Activated effector memory CD4-positive, alpha-beta T cell treated with anti-CD3 and anti-CD28 coated beads, Interleukin-2, amount 50 U/mL, for 16 hours (primary cell): ENCODE measurements around the gene MKNK1.

Experiments used
- DNase-seq: peaks from one replicate; pipeline ENCODE4 v3.0.0-alpha.2; 2020

The MKNK1 gene

DNA sequence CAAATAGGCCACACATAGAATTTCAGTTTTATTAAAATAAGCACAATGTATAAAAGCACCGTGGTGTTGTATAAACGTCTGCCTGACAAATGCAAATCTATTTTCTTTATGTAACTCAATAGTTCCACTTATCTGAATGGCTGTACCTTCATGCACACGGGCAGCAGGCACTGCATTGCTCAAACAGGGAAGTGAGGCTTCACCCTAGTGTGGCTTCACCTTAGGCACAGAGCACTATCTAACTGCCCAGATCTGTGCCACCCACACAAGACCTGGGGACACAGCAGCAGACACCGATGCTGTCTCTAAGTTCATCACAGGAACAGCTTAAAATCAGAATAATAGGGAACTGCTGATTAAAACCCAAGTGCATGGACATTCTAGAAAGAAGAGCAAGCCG lies 46.7 kb downstream of the MKNK1 start:
- DNase-seq: no peak

GRCh38 chr1:46556822-46557221 lies 47.2 kb downstream of the MKNK1 start:
- no peak for DNase-seq

GRCh38 chr1:46555826-46556619 lies 48.0 kb downstream of the MKNK1 start:
- DNase-seq: no peak

DNA sequence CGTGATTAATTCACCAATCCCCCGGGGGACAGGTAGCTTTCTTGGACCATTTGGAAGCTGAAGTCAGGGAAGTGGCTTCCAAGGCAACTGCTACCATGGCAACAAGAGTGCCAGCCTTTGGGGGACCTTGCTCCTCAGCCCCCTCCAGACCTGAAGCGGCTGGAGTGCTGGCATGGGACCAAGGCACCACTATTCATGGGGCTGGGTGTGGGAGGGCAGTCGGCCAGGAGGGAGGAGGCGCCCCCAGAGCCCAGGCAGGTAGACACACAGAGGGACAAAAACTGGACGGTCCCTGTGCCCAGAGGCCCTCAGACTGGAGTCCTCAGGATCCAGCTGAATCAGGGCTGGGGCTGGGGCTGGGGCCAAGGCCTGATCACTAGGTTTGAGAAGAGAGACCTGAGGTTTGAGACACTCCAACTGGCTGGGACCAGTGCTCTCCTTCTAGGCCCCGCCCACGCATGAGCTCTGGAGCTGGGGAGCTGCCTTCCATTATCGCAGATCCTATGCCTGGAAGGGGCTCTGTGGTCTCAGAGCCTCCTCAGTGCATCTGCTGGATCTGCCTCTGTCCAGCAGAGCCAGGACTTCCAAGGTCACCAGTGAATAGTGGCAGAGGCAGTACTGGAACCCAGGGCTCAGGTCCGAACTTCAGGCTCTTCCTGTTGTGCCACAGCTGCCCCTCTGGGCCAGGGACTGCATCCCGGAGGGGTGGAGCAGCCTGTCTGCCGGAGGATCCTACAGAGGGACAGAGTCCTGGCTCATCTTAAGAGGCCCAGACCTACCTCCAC lies 49.3 kb downstream of the MKNK1 start:
- no peak for DNase-seq

GRCh38 chr1:46554236-46554596 lies 49.9 kb downstream of the MKNK1 start:
- no peak for DNase-seq

GRCh38 chr1:46553506-46553905 lies 50.6 kb downstream of the MKNK1 start:
- DNase-seq: no peak

DNA sequence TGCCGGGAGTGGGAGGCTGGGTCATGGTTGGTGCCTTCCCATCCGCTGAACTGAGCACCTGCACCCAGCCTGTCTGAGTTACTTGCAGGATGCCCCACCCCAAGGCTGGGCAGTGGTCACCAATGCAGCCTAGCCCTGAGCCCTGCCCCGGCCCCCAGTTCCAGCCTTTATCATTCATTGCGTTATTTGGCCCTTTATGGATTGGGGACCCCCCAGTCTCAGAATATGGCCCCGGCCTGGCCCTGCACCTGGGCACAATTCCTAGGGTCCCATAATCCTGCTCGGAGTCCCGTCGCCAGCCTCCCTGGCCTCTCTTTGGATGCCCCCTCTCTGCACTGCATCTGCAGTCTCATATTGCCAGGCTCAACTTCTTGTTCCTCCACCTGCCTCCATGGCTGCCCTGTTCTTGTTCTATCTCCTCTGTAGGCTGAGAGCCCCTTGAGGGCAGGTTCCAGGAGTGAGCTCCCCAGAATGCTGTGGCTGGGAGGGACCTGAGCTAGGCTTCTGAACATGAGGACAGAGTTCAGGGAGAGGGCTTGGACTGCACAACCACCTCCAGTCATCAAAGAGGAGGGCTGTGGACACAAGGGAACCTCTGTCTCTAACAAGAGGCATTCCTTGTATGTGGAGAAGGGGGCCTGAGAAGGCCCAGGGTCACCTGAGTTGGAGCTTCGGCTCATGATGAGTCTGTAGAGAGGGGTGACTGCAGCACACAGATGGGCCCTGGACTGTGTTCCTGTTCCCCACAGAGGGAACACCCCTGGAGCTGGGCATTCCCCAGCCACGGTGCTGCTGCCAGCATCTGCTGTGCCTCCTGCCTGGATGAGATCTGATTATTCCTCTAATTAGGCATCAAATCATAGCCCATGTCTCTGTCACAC lies 51.5 kb downstream of the MKNK1 start:
- no peak for DNase-seq

DNA sequence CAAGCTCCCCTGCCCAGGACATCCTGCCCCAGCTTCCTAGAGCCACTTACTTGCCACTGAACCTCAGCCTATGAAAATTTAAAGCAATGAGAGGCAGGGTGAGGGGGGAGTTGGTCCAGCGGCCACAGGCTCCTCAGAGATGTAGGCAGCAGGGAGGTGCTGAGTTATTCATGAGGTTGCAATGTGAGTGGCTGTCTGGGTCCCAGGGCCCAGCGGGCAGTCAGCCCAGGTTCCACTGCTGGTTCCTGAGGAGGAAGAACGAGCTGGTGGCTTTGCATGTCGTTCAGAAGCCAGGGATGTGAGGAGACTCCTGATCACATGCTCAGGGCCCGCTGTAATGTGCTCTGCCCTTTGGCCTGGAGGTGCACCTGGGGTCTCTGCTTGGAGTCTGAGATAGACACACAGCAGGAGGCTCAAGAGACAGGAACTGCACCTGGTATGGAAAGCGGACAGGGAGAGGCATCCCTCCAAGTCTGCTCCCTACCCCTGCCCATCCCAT lies 52.4 kb downstream of the MKNK1 start, which contains the start of gene KNCN:
Gene KNCN (minus strand): TSS at position 51 of the 499 bp plus-strand sequence. CDS start 432 bp downstream, outside the sequence.
- no peak for DNase-seq

- no peak for DNase-seq
Observed at GRCh38 chr1:46550751-46551231, 53.3 kb downstream of the MKNK1 start.

DNA sequence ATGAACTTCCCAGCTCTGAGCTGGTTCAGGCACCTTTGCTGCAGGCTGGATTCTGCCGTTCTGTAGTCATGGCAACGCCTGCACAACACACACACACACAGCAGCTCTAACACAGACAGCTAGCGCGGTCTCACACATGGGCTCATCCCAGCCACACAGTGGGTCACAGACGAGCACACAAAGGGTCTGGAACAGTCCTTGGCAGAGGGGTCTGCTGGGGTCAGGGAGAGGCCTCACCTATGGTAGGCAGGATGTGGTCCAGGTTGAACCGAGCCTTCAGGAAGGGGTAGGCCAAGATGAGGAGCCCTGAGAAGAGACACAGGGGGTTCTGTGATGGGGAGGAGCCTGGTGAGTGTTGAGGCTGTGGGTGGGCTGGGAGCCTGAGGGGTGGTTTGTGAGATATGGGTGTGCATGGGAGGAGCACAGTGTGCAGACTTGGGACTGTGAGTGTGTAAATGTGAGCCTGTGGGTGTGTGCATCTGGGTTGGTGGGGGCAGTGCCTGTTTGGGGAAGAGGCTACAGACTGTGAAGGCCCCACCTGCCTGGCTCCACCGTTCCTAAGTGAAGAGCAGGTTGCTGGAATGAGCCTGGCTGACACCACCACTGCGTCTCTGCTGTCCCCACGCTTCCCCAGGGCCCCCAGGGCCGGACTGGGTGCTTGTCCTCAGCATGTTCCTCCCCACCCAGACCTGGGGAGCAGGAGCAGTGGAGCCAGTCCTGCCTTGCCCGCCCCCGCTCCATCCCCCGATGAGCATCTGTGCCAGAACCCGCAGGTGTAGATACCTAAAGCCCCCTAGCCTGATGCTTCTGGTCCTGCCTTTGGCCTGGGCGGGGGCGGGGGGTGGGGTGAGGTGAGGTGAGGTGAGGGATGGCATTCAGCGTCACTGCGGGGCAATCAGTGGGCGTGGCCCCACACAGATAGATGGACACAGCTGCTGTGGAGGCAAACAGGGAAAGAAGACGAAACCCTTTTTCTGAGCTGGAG lies 54.1 kb downstream of the MKNK1 start:
- DNase-seq: peak; percentile 78

DNA sequence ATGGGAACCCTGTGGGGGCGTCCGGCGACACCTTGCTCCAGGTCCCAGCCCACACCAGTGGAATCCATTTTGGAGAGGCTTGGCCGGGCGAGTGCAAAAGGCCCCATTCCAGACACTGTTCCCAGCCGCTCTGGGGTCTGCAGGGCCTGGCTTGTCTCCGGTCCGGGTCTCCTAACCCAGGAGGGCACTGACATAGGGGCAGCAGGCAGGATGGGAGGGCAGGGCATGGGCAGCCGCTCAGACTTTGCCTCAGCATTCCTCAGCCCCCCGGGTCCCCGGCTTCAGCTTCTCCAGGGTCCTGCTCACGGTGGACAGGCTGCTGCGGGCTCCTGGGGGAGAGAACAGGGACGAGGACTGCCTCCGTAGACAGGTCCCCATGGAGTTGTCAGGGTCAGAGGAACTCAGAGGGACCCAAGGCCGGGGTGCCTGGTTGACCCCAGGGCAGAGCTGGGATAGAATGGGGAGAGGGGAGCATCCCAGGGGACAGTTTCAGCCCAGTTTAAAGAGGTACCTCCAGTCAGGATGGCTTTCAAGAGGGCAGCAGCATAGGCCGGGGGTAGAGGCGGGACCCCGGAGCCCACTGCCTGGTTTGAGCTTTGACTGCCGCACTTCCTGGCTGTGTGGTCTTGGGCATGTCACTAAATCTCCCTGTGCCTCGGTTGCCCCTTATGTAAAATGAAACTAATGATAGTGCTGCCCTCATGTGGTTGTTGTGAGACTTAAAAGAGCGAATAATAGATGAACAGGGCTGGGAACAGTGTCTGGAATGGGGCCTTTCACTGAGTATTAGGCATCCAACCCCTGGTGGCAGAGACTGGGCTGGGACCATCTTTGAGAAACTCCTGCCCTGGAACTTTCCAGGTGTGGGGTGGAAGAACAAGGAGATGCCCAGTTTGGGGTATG lies 56.3 kb downstream of the MKNK1 start:
- DNase-seq: no peak

GRCh38 chr1:46546210-46546609 lies 57.9 kb downstream of the MKNK1 start:
- DNase-seq: no peak

DNA sequence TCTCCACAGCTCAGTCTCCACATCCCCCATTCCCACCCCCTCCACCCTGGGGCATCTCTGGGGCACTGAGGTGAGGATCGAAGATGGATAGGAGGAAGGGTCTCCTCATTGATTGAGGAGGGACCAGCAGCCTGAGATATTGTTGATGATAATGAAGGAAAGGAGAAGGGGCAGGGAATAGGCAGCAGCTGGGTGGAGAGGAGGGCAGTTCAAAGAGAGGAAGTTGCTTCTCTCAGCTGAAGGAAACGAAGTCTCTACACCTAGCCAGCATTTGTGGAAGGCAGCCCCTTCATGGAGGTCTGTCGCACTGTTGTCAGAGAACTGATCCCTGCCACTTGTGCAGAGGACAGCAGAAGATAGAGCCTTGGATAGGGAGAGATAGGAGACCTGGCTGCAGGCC lies 58.3 kb downstream of the MKNK1 start:
- DNase-seq: no peak

GRCh38 chr1:46544561-46545240 lies 59.4 kb downstream of the MKNK1 start:
- DNase-seq: no peak

DNA sequence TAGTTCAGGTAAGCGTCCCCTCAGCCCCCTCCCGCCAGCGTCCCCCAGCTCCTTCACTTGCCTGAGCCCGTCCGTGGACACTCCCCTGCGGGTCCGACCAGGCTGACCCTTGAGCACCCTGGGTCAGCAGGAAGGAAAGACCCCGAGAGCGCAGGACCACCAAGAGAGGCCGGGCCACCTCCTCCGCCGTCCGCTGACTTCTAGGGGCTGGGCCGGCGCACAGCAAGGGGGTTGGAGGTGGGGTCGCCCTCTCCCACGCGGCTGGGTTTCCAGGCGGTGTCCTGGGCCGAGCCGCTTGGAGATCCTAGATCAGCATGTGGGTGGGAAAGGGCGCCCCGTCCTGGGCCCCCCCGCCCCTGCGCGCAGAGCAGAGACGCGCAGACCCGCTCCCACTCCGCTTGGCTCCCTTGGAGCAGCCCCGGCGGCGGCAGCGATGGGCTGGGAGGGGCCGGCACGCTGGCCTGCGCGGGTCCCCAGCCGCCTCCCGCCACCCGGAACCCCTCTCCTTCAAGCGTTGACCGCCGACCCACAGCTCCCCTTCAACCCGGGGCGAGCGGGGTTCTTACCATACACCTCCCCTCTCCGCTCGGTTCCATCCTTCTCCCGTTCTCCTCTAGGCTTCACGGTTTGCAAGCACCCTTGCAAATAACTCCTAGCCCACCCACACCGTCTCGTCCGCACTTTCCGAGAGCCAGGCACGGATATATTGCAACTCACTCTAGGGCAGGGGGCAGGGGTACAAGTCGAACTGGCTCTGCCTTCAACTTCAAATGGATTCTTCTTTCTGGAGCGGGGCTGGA lies 60.1 kb downstream of the MKNK1 start:
- DNase-seq: no peak

DNA sequence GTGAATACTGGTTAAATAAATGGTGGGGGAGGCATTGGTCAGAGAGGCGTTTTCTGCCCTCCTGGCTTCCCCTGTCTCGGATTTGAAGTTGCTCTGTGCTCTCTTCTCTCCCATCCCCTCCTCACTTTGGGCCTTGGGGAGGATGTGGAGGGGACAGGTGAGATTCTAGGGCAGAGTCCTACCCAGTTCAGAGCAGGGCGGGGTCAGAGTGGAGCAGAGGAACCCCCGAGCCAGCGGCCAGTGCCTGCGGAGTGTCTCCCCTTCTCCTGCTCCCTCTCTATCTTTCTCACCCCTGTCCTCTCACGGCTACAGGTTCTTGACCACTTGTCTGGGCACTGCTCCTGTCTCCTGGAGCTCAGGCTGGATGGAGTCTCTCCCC lies 60.7 kb downstream of the MKNK1 start:
- no peak for DNase-seq

DNA sequence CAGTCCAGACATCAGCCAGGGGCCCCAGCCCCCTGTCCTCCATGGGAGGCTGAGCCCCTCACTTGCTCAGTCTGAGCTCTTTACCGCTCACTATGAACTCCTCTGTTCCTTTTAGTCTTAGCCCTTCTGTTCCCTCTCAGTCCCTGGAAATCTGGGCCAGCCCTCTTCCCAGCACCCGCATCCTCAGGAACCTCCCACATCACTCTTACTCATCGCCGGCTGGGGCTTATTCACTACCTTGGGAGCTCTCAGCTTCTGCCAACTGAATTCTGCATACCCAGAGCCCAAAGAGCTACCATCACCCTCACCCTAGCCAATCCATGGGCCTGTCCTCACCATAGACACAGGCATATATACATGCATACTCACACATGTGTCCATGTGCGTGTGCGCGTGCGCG lies 64.1 kb downstream of the MKNK1 start:
- no peak for DNase-seq

- no peak for DNase-seq
Observed at GRCh38 chr1:46538147-46538546, 65.9 kb downstream of the MKNK1 start.

- DNase-seq: no peak
Observed at GRCh38 chr1:46537651-46538050, 66.4 kb downstream of the MKNK1 start.
